Right forelimb (tissue), 1 donor: Measurements from ENCODE around the gene MT1B.
A peak's percentile ranks its signal among the peaks of the same experiment; 100 is the strongest.
"Not testable (repeated sequence)": the region's sequence is repeated elsewhere in the genome, so short reads cannot be mapped to it uniquely, and the experiment has no call there.

Experiments used
- DNase-seq: peaks from one replicate; pipeline ENCODE4 v3.0.0-alpha.2; 2018

Gene MT1B

GRCh38 chr16:56669005-56669839 is 17.5 kb downstream of the MT1B start, which contains the start of gene MT1H:
Gene MT1H (plus strand): TSS chr16:56669814. CDS start chr16:56669885, 71 bp downstream.
- DNase-seq: no peak

GRCh38 chr16:56669840-56670619 is 18.3 kb downstream of the MT1B start:
- DNase-seq: no peak

- DNase-seq: no peak
Observed at GRCh38 chr16:56670620-56670934, 18.9 kb downstream of the MT1B start.

GRCh38 chr16:56671691-56672090 is 20.0 kb downstream of the MT1B start:
- DNase-seq: not testable (repeated sequence)

- not testable (repeated sequence) for DNase-seq
Observed at GRCh38 chr16:56672171-56672570, 20.5 kb downstream of the MT1B start.

GRCh38 chr16:56672761-56673536 is 21.3 kb downstream of the MT1B start:
- no peak for DNase-seq

- peak; percentile 59 for DNase-seq
Observed at GRCh38 chr16:56673921-56674320, 22.2 kb downstream of the MT1B start.

- DNase-seq: not testable (repeated sequence)
Observed at GRCh38 chr16:56674570-56674969, 22.9 kb downstream of the MT1B start.

- DNase-seq: no peak
Observed at GRCh38 chr16:56675685-56676210, 24.1 kb downstream of the MT1B start.

- DNase-seq: no peak
Observed at GRCh38 chr16:56677474-56677873, 25.8 kb downstream of the MT1B start.

- no peak for DNase-seq
Observed at GRCh38 chr16:56679078-56679730, 27.5 kb downstream of the MT1B start.

- no peak for DNase-seq
Observed at GRCh38 chr16:56679818-56680217, 28.1 kb downstream of the MT1B start.

GRCh38 chr16:56681939-56682702 is 30.4 kb downstream of the MT1B start, which contains the start of gene MT1X:
Gene MT1X (plus strand): TSS chr16:56682470. CDS start chr16:56682541, 71 bp downstream.
- DNase-seq: peak; percentile 91

- no peak for DNase-seq
Observed at GRCh38 chr16:56682703-56683397, 31.2 kb downstream of the MT1B start.

GRCh38 chr16:56683424-56684172 is 31.9 kb downstream of the MT1B start:
- no peak for DNase-seq

- no peak for DNase-seq
Observed at GRCh38 chr16:56684256-56684925, 32.7 kb downstream of the MT1B start.

- no peak for DNase-seq
Observed at GRCh38 chr16:56684926-56685590, 33.4 kb downstream of the MT1B start.

- no peak for DNase-seq
Observed at GRCh38 chr16:56686758-56687157, 35.1 kb downstream of the MT1B start.

GRCh38 chr16:56688762-56689161 is 37.1 kb downstream of the MT1B start:
- DNase-seq: no peak
